ENCODE results near the gene IL37.
A peak's percentile ranks its signal among the peaks of the same experiment; 100 is the strongest.

The IL37 gene, protein sequence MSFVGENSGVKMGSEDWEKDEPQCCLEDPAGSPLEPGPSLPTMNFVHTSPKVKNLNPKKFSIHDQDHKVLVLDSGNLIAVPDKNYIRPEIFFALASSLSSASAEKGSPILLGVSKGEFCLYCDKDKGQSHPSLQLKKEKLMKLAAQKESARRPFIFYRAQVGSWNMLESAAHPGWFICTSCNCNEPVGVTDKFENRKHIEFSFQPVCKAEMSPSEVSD

DNA sequence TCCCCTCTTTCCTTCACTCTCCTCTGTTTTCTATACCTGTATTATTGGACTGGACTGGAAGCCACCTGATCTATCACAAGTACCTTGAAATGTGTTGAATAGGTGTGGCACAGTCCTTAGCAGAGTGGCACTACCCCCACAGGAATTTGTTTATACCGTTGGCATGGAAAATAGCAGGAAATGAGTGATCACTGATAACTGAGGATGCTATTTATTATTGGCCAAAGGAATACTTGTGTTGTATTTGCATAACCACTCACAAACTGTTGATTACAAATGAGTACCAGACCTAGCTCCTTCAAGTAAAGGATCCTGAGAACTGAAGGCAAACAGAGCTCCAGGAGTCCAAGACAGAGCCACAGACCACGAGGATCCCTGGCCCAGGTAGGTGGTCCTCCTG lies at the start of gene IL37:
Gene IL37, plus strand, starts transcription at position 301 of the 400 bp plus-strand sequence. CDS start 1,848 bp downstream, outside the sequence.
- DNase-seq (ENCODE audit: low read depth): no peak

DNA sequence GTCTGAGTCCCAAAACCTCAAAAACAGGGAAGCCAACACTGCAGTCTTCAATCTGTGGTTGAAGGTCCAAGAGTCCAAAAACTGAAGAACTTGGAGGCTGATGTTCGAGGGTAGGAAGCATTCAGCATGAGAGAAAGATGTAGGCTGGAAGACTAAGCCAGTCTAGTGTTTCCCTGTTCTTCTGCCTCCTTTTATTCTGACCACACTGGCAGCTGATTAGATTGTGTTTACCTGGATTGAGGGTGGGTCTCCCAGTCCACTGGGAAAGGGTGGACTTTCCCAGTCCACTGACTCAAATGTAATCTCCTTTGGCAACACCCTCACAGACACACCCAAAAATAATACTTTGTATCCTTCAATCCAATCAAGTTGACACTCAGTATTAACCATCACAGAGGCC lies 46.9 kb upstream of the IL37 start:
- no peak for DNase-seq (ENCODE audit: low read depth)

- DNase-seq (ENCODE audit: low read depth): no peak
Observed at GRCh38 chr2:112866128-112866835, 44.7 kb upstream of the IL37 start.

GRCh38 chr2:112867701-112868631 lies 43.0 kb upstream of the IL37 start:
- no peak for DNase-seq (ENCODE audit: low read depth)

DNA sequence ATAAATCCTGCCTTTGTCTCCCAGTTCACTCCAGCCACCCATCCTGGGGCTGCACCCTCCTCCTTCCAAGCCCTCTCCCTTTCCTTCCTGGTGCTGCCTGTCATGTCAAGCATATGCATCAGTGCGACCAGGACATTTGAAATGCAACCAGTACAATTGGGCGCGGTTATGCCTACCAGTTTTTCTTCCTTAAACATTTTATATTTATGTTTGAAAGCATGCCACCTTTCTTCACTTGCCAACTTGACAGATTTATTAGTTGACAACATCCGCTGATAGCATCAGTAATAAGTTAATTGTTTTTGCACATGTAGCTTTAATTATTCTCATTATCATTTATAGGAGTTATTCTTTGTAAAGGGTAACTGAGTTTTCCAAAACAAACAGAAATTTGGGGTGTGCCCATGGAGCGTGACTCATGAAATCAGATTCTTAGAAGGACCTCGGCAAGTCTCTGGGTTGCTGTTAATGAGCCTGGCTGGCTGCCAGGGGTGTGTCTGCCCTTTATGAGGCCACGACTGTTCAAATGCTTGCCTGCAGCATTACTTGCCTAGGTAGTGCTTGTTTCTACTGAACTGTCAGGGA lies 41.6 kb upstream of the IL37 start:
- peak; percentile 94 for DNase-seq (ENCODE audit: low read depth)

DNA sequence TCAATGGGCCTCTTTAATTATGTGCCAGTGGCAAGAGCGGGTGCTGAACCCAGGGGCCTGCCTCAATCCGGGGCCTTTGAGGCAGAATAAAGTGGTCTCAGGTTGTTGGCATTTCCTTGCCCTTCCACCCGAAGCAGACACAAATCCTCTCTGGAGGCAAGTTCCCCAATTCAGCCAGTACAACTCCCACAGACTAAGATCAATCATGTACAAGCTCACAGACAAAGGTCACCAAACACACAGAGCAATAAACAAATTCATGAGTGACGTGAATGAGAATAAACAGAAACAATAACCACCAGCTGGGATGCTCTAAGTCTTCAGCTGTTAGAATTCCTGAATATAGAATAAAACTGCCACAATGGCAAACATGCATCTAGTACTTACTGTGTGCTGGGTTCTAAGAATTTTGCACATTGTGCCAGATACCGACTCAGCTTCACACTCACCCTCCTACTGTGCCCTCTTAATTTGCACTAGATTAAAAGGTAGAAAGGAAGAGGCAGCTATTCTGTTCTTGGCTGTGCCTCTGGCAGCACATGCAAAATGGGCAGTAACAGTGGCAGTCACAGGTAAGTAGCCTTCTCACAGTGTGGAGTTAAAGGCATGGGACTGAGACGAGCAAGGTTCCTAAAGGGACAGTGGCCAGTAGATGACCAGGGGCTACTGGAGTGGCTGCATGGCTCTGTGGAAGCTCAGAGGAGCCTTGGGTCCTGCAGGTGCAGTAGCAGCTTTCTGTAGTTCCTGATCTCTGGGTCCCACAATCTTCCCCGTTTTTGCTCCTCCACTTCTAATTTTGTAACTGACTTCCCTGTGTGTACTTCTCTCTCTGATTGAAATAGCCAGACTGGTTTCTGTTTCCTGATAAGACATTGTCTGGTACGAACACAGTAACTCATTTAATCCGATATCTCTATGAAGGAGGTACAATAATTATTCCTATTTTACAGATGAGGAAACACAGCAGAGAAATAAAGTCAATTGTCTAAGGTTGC lies 39.8 kb upstream of the IL37 start:
- DNase-seq (ENCODE audit: low read depth): no peak

DNA sequence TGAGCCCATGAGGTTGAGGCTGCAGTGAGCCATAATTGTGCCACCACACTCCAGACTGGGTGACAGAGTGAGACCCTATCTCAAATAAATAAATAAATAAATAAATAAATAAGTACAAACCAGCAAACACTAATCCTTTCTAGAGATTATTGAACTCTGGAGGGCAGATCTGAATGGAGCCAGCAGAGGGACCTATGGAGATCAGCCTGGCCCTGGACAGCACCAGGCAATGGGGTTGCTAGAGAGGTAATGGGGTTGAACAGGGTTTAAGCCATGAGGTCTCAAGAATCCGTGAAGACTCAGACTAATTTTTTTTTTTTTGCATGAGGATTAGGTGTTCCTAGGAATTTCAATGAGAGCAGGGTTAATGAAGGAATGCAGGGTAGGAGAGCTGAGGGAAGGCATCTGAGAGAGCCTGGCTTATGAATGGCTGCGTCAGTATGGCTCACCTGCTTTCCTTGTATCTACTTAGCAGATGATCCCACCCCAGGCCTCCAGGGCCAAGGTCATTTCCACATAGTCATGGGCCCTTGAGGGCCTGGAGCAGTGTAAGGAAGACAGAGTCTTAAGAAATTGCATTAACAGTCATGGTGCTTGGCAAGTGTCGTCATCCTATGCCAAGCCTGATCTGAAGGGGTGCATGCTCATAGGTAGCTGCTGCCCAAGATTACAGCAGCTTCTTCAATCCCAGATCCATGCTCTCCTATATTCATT lies 34.6 kb upstream of the IL37 start:
- no peak for DNase-seq (ENCODE audit: low read depth)

GRCh38 chr2:112876971-112877361 lies 34.0 kb upstream of the IL37 start:
- DNase-seq (ENCODE audit: low read depth): peak; percentile 29

GRCh38 chr2:112877423-112877822 lies 33.5 kb upstream of the IL37 start:
- DNase-seq (ENCODE audit: low read depth): peak; percentile 91

DNA sequence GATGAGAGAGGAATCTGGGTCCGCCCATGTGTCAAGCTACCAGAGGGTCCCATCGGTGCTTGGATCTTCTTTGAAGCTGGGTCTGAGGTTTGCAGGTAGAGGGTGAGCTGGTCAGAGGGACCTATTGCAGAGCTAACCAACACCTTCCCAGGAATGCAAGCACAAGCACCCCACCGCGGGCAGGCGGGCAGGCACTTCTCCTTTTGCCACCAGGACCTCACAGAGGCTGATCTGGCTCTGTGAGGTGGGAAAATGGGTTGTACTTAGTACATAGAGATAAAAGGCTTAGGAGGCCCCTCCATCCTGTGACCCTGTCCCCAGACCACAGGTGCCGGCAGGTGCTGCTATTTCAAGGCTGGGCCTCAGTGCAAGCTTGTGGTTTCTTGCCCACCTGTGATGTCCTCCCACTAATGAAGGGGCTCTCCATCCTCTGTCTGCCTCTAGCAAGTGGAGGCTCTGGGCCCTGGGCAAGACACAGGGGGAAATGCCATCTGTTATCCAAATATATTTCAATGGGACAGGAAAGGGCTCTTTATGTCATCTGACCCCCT lies 31.4 kb upstream of the IL37 start:
- no peak for DNase-seq (ENCODE audit: low read depth)

DNA sequence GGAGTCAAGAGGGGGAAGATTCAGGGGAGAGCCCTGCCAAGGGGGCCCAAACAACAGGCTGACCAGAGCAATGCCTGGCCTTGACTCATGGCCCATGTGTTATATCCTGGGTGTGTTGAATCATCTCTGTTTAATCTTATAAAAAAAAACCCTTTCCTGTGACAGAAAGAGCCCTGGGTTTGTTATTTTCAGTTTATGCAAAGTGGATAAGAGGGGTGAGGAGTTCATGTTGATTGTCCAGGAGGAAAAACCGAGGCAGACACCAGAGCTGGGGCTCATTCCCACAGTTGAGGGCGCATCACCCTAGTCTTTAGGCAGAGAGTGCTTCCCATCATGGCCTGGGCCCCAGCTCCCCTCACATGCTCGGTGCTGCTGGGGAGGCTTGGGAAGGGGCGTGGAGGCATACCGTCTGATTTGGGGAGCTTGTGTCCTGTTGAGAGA lies 30.9 kb upstream of the IL37 start:
- DNase-seq (ENCODE audit: low read depth): peak; percentile 88

DNA sequence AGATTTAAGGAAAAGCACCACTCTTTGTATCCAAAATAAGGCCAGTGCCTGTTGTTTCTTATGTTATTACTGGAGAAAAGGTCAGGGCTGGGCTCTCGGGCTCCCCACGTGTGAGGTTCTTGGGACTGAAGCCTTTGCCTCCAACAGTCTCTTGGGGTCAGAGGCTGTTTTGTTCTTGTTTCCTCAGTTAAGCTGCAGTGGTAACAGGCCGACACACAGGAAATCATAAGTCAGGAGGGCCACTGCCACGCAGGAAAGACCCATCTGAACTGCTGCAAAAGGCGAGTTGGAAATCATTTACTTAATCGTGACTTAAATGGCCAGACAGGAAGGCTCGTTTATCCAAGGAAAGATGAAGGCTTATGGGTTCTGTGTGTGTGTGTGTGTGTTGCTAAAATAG lies 30.3 kb upstream of the IL37 start:
- DNase-seq (ENCODE audit: low read depth): no peak

DNA sequence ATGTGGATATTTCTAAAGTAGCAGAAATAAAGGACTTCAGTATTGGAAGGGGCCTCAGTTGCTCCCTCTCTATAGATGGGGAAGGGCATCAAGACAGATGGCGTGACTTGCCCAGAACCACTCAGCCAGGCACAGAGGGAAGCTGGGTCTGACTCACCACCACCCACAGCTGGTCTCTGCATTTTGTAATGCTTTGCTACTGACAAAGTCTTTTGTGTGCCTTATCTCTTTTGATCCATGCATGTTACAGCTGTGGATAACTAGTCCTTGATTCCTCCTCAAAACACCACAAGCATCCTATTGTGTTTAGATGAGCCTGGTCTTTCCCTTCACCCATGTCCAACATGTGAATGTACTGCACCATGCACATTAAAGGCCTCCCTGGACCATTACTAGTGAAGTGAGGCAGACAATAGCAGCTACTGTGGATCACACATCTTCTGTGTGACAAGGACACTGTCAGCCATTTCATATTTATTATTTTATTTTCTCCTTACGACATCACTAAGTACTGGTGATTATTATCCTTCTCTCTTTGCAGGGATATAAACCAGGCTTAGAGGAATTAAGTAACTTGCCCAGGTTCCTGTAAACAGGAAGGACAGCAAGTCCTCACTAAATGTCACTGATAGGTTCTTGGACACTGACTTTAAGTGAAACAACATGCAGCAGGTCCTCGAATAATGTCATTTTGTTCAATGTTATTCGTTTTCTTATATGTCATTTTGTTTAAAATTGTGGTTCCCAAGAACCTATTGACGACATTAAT lies 29.6 kb upstream of the IL37 start:
- peak; percentile 97 for DNase-seq (ENCODE audit: low read depth)

DNA sequence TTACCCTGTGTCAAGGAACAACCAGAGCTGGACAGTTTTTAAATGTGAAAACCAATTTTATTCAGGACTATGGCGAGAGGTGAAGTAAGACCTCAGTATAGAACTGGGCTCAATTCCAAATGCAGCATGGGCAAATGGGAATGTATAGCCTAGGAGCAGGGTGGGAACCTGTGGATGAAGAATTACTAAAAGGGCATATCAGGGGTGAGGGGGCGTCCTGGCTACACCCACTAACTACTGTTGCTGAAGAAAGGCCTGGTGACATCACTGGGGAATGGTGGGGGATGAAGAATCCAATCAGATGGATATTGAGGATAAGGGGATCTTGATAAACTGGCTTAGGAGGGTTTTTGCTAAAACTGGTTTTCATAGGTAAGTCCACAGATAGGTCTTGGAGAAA lies 27.3 kb upstream of the IL37 start:
- no peak for DNase-seq (ENCODE audit: low read depth)

DNA sequence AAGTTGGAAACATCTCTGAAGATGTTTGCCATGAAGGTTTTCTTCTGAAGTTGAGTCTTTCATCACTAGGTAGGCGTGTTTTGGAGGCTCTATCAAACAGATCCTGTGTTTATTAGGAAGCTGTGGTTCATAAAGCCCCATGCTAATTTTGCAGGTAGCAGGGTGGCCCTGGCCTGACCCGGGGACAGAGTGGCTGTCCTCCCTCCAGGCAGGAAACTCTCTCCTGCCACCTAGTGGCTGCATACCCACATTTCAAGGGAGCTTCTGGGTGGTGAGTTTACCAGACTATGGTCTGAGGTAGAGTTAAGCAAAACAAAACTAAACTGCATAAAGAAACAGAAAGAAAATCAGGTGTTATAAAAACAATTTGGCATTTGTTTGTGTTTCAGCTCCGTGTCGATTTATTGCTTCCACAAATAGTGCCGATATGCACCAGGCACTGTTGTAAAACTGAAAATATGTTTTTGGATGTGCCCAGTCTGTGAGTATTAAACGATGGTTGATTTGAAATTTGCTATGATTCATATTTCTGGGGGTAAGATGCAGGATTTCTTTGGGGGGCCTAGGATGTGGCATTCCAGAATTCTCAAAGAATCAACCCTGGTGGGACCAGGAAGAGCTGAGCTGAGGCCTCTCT lies 26.0 kb upstream of the IL37 start:
- DNase-seq (ENCODE audit: low read depth): peak; percentile 21

GRCh38 chr2:112885506-112885902 lies 25.5 kb upstream of the IL37 start:
- DNase-seq (ENCODE audit: low read depth): peak; percentile 33

DNA sequence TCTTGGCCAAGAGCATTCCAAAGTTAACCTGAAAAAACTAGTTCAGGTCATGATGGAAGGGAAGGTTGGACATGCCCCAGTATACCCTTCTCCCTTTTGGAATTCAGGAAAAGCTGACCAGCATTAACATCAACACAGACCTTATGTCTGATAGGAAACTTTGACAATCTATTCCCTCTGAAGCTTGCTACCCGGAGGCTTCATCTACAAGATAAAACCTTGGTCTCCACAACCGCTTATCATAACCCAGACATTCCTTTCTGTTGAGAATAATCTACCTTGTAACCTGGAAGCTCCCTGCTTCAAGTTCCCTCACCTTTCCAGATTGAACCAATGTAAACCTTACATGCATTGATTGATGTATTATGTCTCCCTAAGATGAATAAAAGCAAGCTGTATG lies 24.7 kb upstream of the IL37 start:
- no peak for DNase-seq (ENCODE audit: low read depth)

- no peak for DNase-seq (ENCODE audit: low read depth)
Observed at GRCh38 chr2:112887964-112888749, 22.8 kb upstream of the IL37 start.

Data from EH (cell line).